GM23338 (cell line): ENCODE data around the gene AFM. TPM values are rescaled to one million over a fixed set of nuclear protein-coding genes. Genes with fewer than 3 reads are reported as not detected.
A peak's percentile ranks its signal among the peaks of the same experiment; 100 is the strongest.

ENCODE experiments used
- ATAC-seq: fragments of 200-7000 bp; cut with Tn5 transposase; 3 replicates; pipeline ENCODE4 v1.9.1; 2020
- DNase-seq: peaks from one replicate; pipeline ENCODE4 v3.0.0-alpha.2; 2015; ENCODE audit warnings: low spot score
- H2AFZ ChIP-seq: fragments of 200-600 bp; sonication (generic); 2 replicates; pipeline ENCODE4 v1.8.0; 2016; ENCODE audit warnings: antibody characterized with exemption, mild to moderate bottlenecking, moderate library complexity
- H3F3A ChIP-seq: fragments of 200-600 bp; sonication (generic); replicated peaks from 2 replicates; pipeline ENCODE4 v1.8.0; 2017; ENCODE audit warnings: antibody characterized with exemption, mixed run types, low read depth
- H3K27ac ChIP-seq: fragments of 200-600 bp; sonication (generic); 2 replicates; pipeline ENCODE4 v1.6.1; 2016; ENCODE audit warnings: low read depth
- H3K27me3 ChIP-seq: fragments of 200-600 bp; sonication (generic); 2 replicates; pipeline ENCODE4 v1.8.0; 2016; ENCODE audit warnings: mild to moderate bottlenecking, mixed run types, moderate library complexity; ENCODE audit not compliant: insufficient read depth
- H3K36me3 ChIP-seq: fragments of 200-600 bp; sonication (generic); 2 replicates; pipeline ENCODE4 v1.8.0; 2016; ENCODE audit warnings: mild to moderate bottlenecking; ENCODE audit not compliant: insufficient read depth
- H3K4me1 ChIP-seq: fragments of 200-600 bp; sonication (generic); 2 replicates; pipeline ENCODE4 v1.8.0; 2016; ENCODE audit warnings: mild to moderate bottlenecking, moderate library complexity; ENCODE audit not compliant: insufficient read depth
- H3K4me2 ChIP-seq: fragments of 200-600 bp; sonication (generic); 2 replicates; pipeline ENCODE4 v1.7.1; 2017; ENCODE audit warnings: mixed run types
- H3K4me3 ChIP-seq: fragments of 200-600 bp; sonication (generic); 2 replicates; pipeline ENCODE4 v1.6.1; 2016; ENCODE audit warnings: mixed run types
- H3K79me2 ChIP-seq: fragments of 200-600 bp; sonication (generic); replicated peaks from 2 replicates; pipeline ENCODE4 v1.8.0; 2017; ENCODE audit warnings: mild to moderate bottlenecking; ENCODE audit not compliant: insufficient read depth
- H3K9me2 ChIP-seq: fragments of 200-600 bp; sonication (generic); 2 replicates; pipeline ENCODE4 v1.8.0; 2017; ENCODE audit not compliant: insufficient read depth
- H4K20me1 ChIP-seq: fragments of 200-600 bp; sonication (generic); replicated peaks from 2 replicates; pipeline ENCODE4 v1.8.0; 2017; ENCODE audit warnings: mild to moderate bottlenecking; ENCODE audit not compliant: insufficient read depth
- H3K27ac Mint-ChIP-seq: 2 replicates; pipeline ENCODE4 v1.8.0; 2020; ENCODE audit warnings: inconsistent platforms, mild to moderate bottlenecking, moderate library complexity, mixed read lengths
- H3K27me3 Mint-ChIP-seq: 3 replicates; pipeline ENCODE4 v1.8.0; 2022; ENCODE audit warnings: low read depth, mild to moderate bottlenecking, moderate library complexity, mixed read lengths, inconsistent platforms; ENCODE audit not compliant: insufficient read depth, poor library complexity
- H3K36me3 Mint-ChIP-seq: 3 replicates; pipeline ENCODE4 v1.8.0; 2021; ENCODE audit warnings: low read depth, mild to moderate bottlenecking, inconsistent platforms, moderate library complexity, mixed read lengths
- H3K4me1 Mint-ChIP-seq: 3 replicates; pipeline ENCODE4 v1.8.0; 2020; ENCODE audit warnings: mild to moderate bottlenecking, inconsistent platforms, mixed read lengths
- H3K4me3 Mint-ChIP-seq: 3 replicates; pipeline ENCODE4 v1.8.0; 2021; ENCODE audit warnings: moderate library complexity, mild to moderate bottlenecking, inconsistent platforms, mixed read lengths
- H3K9me3 Mint-ChIP-seq: 3 replicates; pipeline ENCODE4 v1.8.0; 2020; ENCODE audit warnings: moderate library complexity, mild to moderate bottlenecking, inconsistent platforms, mixed read lengths
- CREB1 ChIP-seq: fragments of 250-450 bp; sonication (Bioruptor Pico); IDR thresholded peaks from 2 replicates; pipeline ENCODE4 v1.5.0; 2020; ENCODE audit warnings: low read depth, mild to moderate bottlenecking, moderate library complexity
- CTCF ChIP-seq, 2 experiments: fragments of 200-600 bp in 1 of 2; sonication (generic) in 1 of 2; conservative IDR thresholded peaks; 2 replicates each; pipeline versions ENCODE4 v1.5.1 to v1.6.1; 2016 to 2017; ENCODE audit warnings: antibody characterized with exemption in 2 of 2, low read depth in 2 of 2, mild to moderate bottlenecking in 2 of 2, moderate library complexity in 1 of 2
- ETS1 ChIP-seq: IDR thresholded peaks from 2 replicates; pipeline ENCODE4 v1.6.1; 2016; ENCODE audit warnings: antibody characterized with exemption
- EZH2phosphoT487 ChIP-seq: fragments of 200-600 bp; sonication (generic); IDR thresholded peaks from one replicate; pipeline ENCODE4 v1.8.1; 2018; ENCODE audit warnings: antibody characterized with exemption; ENCODE audit not compliant: unreplicated experiment
- JUNB ChIP-seq: IDR thresholded peaks from one replicate; pipeline ENCODE4 v1.6.1; 2016; ENCODE audit warnings: antibody characterized with exemption; ENCODE audit not compliant: unreplicated experiment
- NANOG ChIP-seq: IDR thresholded peaks from 2 replicates; pipeline ENCODE4 v1.6.1; 2016; ENCODE audit warnings: antibody characterized with exemption, borderline replicate concordance
- STAT1 ChIP-seq: IDR thresholded peaks from one replicate; pipeline ENCODE4 v1.6.1; 2016; ENCODE audit warnings: antibody characterized with exemption; ENCODE audit not compliant: unreplicated experiment
- ZNF114 ChIP-seq: fragments of 250-450 bp; sonication (Bioruptor Pico); IDR thresholded peaks from 2 replicates; pipeline ENCODE4 v1.5.0; 2020; ENCODE audit warnings: mild to moderate bottlenecking, moderate library complexity
- ZNF331 ChIP-seq: fragments of 250-450 bp; sonication (Bioruptor Pico); IDR thresholded peaks from 2 replicates; pipeline ENCODE4 v1.5.0; 2020; ENCODE audit warnings: low read depth, mild to moderate bottlenecking, moderate library complexity
- ZNF462 ChIP-seq: fragments of 250-450 bp; sonication (Bioruptor Pico); IDR thresholded peaks from 2 replicates; pipeline ENCODE4 v1.5.0; 2020; ENCODE audit warnings: mild to moderate bottlenecking, moderate library complexity
- polyA plus RNA-seq: library from polyadenylated mRNA; unstranded; fragments of >200 nt; fragmentation: Nextera tagmentation; extraction: Ambion mirVana; gene quantifications from 2 replicates; pipeline ENCODE4 v1.2.1, GENCODE V29; 2016
- total RNA-seq: library from RNA; depleted of rRNA; stranded (reverse); fragments of >200 nt; shearing (Covaris generic); gene quantifications from 2 replicates; pipeline ENCODE4 v1.2.3, GENCODE V29; 2014

The AFM gene
- total and polyA plus RNA-seq, 2 experiments from 2014 or later: not detected

GRCh38 chr4:73446336-73446938 lies 35.1 kb upstream of the AFM start:
- H3K27me3 Mint-ChIP-seq: peaks cover 8% of the 10 kb centered on the region

GRCh38 chr4:73447671-73448070 lies 33.9 kb upstream of the AFM start:
- Mint-ChIP-seq H3K36me3 (no peaks in the 10 kb centered on the region), H3K4me1 (peaks cover 44% of the 10 kb centered on the region), H3K9me3 (no peaks in the 10 kb centered on the region), H3K27me3 (peaks cover 9% of the 10 kb centered on the region), H3K27ac (no peak overlapping the region), H3K4me3 (no peak overlapping the region)
- H3K4me1 ChIP-seq: peaks cover 34% of the 10 kb centered on the region
- no peaks in the 10 kb centered on the region for H3K9me2 ChIP-seq
- no peaks in the 10 kb centered on the region for H3K79me2 ChIP-seq
- H2AFZ ChIP-seq: no peak overlapping the region; the same call in 1 of the 2 replicates
- no peak overlapping the region for H3K27ac ChIP-seq
- H4K20me1 ChIP-seq: no peaks in the 10 kb centered on the region
- H3K36me3 ChIP-seq: no peaks in the 10 kb centered on the region
- ATAC-seq (no peak), DNase-seq (no peak)
- H3K4me2 ChIP-seq: no peak overlapping the region
- H3K4me3 ChIP-seq: no peak overlapping the region
- no peaks in the 10 kb centered on the region for H3K27me3 ChIP-seq
- H3F3A ChIP-seq: no peaks in the 10 kb centered on the region
- TF ChIP-seq CREB1 (CRISPR knock-in tag) (no peak), ZNF462 (CRISPR knock-in tag) (no peak), STAT1 (no peak), ETS1 (no peak), EZH2phosphoT487 (no peak), ZNF331 (CRISPR knock-in tag) (no peak), ZNF114 (CRISPR knock-in tag) (no peak), NANOG (no peak), JUNB (no peak)

More at GRCh38 chr4:73446336-73446938, 35.1 kb upstream of the AFM start:
- H3F3A ChIP-seq: no peaks in the 10 kb centered on the region
- Mint-ChIP-seq H3K4me1 (peaks cover 33% of the 10 kb centered on the region), H3K27ac (no peak overlapping the region), H3K4me3 (no peak overlapping the region), H3K36me3 (no peaks in the 10 kb centered on the region), H3K9me3 (no peaks in the 10 kb centered on the region)
- no peaks in the 10 kb centered on the region for H3K27me3 ChIP-seq
- no peak overlapping the region for H3K4me2 ChIP-seq
- TF ChIP-seq NANOG: no peak
- TF ChIP-seq CTCF (conservative IDR thresholded peaks at IDR 0.05; ENCODE audit: low read depth in 2 of 2): peak; percentile 83 to 98
- H3K4me3 ChIP-seq: no peak overlapping the region
- H2AFZ ChIP-seq: no peak overlapping the region
- H3K9me2 ChIP-seq: no peaks in the 10 kb centered on the region
- peaks cover 23% of the 10 kb centered on the region for H3K4me1 ChIP-seq
- ATAC-seq (peak; percentile 77), DNase-seq (peak; percentile 81)
- H3K27ac ChIP-seq: no peak overlapping the region
- no peaks in the 10 kb centered on the region for H3K36me3 ChIP-seq
- H3K79me2 ChIP-seq: no peaks in the 10 kb centered on the region
- H4K20me1 ChIP-seq: no peaks in the 10 kb centered on the region
